Hypothalamus (tissue), 51 donors: ENCODE results near the gene GINS2.
A peak's percentile ranks its signal among the peaks of the same experiment; 100 is the strongest.

Experiments used
- DNase-seq, 51 donors: peaks; one replicate each; lab custom pipeline; 2025; lab: John Stamatoyannopoulos, UW

GINS2 gene

DNA sequence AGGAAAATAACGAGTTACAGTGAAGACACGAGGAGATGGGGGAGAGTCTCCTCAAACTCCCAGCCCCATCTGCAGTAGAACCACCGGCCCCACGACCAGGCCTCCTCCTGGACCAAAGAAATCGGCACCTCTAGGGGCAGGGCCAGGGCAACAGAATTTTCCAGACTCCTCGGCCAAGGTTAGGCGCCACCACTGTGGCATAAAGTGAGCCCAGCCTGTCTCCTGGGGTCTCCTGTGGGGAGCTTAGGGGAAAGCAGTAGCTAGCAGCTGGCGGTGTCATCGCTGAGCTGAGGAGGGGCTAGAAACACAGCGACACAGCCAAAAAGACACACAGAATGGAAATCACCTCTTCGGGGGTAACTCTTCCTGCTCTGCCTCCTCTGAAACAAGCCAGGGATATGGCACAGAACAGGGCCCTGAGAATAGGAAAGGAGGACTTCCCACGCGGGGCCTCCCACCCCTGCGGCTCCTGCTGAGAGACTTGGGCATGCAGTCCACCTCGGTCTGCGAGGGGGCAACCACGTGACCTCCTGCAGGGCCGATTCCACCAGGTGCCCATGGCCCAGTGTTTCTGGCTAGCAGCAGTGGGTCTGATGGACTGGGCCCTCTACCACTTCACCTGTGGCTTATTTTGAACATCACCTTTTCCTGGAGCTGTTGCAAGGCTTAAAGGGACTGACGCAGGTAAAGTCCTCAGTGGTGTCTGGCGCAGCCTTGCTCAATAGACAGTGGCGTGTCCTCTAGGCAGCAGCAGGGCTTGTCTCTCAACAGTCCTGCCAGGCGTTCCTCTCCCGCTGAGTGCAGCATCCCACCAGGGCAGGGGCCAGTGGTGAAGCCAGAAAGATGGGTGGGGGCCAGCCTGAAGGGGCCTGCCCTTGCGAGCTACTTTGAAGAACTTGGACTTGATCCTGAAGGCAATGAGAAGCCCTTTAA lies 6.7 kb upstream of the GINS2 start:
- no peak for DNase-seq

DNA sequence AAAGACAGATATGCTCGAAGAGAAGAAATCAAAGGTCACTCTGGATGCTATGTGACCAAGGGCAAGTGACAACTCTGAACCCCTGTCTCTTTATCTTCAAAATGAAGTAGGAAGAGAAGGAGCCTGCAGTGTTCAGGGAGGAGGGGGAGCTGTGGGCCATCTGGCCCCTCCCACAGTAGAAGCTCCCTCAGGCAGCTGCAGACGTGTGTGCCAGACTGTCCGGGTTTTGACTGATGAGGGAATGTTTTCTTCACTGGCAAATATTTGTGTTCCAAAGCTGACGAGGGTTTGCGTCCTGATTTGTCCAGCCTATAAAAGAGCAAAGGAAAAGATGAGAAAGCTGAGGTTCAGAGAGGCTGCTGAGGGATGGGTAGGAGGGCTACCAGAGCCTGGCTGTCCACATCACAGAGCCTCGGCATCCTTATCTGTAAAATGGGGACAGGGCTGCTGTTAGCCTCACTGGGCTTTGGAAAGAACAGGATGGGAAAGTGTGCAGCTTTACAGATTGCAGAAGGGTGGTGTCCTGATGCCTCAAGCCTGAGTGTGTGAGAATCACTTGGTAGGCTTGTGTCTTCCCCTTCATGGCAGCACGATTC lies 1.8 kb upstream of the GINS2 start:
- no peak for DNase-seq

DNA sequence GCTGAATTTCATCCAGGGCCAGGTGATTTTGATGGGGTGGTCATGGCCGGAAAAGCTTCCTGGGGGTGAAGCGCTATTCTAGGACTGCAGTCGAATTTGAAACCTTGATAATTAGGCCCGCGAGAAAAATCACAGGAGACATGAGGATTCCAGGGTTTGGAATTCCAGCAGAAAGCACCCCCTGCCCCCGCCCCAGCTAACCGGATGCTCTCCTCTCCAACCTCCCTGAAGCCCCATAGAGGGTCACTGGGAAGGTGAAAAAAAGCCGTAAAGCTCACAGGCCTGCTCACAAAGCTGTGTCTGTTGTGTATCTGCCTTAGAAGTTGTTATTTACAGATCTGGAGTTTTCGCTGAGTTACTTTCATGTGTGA lies 1.2 kb upstream of the GINS2 start:
- no peak for DNase-seq

GRCh38 chr16:85689285-85689949 lies 663 bp upstream of the GINS2 start:
- peak in 1 of 51 donors; percentile 15 for DNase-seq

GRCh38 chr16:85687651-85688471 lies 893 bp downstream of the GINS2 start:
- no peak for DNase-seq

GRCh38 chr16:85686912-85687591 lies 1.7 kb downstream of the GINS2 start:
- DNase-seq, result no peak

DNA sequence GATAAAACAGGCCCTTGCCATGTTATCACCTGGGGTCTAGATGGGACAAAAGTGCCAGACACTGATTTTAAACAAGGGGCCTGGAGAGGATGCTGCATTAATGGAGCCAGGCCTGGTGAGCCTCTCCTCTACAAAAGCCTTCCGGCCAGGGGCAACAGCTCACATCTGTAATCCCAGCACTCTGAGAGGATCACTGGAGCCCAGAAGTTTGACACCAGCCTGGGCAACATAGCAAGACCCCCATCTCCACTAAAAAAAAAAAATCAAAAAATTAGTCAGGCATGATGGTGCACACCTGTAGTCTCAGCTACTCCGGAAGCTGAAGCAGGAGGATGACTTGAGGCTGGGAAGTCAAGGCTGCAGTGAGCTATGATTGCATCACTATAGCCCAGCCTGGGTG lies 3.5 kb downstream of the GINS2 start:
- DNase-seq, result no peak

GRCh38 chr16:85683363-85683762 lies 5.4 kb downstream of the GINS2 start:
- no peak for DNase-seq

DNA sequence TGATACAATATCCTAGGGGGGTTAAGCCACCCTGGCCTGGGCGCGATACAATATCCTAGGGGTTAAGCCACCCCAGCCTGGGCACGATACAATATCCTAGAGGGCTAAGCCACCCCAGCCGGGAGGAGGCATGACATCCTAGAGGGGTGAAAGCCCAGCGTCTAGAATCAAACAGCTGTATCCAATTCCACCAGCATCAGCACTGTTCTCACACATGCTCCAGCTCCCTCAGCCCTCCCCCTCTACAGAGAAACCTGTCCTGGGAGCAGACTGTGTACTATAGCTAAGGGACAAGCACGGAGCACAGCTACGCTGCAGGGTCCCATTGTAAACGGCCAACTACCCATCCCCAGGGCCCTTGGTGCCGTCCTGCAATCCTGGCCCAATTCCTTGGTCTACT lies 6.2 kb downstream of the GINS2 start:
- DNase-seq, result no peak

DNA sequence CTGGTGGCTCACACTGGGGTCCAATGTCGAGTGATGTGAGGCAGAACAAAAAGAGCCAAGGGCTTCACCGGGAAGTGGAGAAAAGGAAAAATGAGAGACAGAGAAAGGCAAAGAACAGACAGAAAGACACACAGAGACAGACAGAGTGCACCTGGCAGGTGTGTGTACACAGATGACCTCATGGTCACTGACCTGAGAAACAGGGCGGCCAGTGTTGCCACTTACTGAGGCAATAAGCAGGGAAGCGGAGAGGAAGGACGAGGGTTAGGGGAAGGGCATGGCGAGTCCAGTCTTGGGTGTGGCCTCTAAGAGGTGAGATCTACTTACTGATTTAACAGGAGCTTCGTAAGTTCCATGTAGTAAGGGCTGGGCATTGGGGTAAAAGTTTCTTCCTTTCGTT lies 7.5 kb downstream of the GINS2 start:
- DNase-seq, result no peak

DNA sequence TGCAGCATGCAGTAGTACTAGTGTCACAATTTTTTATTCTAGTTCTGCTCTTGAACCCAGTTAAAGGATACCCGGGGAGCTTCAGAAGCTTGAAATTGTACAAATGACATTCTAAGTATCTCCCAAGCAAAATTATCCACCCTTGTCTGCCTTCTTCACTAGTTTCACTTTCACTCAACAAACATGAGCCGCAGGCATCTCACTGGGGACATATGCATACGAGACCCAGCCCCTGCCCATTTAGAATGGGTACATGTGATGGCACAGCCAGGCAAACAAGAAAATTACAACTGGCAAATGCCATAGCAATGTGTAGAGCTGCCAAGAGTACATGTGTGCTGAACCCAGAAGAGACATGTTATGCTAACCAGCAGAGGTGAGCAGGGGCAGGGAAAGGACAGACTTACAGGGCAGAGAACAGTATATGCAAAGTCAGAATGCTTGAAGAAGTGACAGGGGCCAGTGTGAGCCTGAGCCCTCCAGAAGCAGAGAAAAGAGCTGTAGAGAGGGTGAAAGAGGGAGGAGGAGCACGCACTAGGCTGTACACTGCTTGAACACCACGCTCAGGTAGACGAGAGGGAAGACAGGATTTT lies 8.3 kb downstream of the GINS2 start:
- DNase-seq, result no peak

DNA sequence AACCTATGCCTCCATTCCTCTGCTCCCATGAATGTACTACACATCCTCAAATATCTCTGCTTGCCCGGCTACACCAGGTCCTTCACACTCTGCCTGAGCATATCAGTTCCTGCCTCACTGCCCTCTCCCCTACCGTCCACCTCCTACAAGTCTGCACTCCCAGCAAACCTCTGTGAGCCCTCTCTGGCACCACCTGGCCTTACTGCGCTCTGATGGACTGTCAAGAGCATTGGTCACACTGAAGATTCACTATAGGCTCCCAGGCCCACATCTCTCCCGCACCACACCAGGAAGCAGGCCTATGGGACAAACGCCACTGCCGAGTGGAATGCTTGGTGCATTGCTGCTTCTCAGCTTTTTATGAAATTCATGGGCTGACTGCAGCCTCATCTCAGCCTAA lies 8.9 kb downstream of the GINS2 start:
- no peak for DNase-seq

DNA sequence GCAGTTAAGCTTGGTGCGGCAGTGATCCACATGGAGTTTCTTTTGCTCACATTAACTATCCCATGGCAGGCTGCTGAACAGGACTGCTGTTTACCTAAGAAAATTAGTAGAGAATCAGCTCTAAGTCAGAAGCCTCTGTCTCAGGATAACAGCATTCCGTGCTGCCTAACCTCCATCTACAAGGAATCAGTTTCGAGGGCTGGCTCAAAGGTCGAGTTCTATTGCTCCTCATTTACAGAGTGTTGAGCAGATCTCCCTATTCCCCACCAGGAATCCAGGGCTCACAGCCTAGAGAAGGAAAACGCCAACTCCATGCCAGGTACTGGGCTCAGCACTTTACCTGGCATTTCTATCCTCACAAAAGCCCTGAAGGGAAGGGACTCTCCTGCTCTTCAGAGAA lies 9.9 kb downstream of the GINS2 start:
- DNase-seq, result no peak

DNA sequence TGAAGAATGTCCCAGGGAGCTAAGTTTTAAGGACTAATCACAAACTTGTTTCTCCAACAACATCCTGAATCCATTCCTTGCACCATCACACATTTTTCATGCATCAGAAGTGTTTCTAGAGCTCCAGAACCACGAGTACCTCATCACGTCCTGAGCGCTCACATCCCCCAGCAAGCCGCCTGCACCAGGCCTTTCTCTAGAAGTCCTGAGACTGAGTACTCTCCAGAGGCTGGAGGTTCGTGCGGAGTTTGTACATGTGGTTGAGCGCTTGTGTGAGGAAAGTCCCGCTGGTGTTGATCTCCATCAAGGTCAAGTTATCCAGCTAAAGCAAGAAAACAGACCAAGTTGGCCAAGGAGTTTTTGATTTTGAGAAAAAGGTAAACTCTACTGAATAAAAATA lies 10.7 kb downstream of the GINS2 start:
- DNase-seq, result no peak

DNA sequence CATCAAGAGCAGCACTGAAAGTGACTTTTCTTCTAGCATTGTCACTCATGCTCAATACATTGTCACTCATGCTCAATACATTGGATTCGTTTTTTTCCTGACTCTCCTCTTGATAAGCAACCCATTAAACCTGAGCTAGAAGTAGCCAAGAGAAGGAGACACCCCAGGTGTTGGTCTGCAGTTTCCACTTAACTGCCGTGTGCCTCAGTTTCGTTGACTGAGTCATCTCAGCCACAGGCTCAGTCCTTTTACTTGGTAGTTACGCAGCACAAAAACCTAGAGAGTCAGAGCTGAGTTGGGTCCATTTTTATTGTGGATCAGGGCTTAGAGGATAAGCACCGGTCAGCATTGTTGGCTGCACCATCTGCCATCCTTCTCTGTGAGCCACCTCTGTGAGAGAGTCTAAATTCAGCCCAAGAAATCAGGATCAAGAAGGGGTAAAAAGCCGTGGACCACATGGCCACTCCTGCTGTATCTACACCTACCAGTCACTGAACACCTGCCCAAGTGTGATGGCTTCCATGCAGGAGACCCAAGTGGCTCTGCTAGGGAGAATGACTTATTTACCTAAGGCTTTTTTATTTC lies 11.3 kb downstream of the GINS2 start:
- DNase-seq, result no peak

GRCh38 chr16:85676466-85676865 lies 12.3 kb downstream of the GINS2 start:
- no peak for DNase-seq

DNA sequence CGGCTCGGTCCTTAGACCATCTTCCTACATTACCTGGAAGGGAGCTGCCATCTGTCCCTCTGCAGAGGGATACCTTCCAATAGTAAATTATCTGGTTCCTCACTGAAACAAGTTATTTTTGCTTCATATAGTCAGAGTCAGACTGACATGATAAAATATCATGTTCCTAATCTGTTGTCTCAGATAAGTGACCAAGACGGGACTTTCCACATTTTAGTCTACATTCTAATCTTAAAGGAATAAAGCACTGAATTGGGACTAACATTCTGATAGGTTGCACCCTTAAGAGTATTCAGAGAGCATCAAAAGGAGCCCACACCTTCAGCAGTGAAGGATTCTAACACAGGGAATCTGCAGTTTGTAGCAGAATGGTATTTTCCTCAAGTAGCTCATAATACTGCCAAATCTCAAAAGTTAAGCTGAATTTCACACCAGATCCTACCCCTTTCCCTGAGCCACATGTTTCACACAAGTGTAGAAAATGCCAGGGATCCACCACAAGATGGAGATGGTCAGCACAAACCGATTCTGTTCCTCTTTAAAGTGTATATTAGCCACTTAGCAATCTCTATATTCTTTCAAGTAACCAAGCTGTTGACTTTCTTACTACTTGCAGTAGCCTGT lies 13.4 kb downstream of the GINS2 start:
- DNase-seq, result peak in 1 of 51 donors; percentile 15

- DNase-seq, result no peak
Measured at GRCh38 chr16:85674828-85675227, 13.9 kb downstream of the GINS2 start.

GRCh38 chr16:85674418-85674755 lies 14.4 kb downstream of the GINS2 start:
- no peak for DNase-seq
